Upper lobe of left lung (tissue), 4 donors: ENCODE results near the gene ALG9.

Experiments
- CTCF ChIP-seq, 6 experiments: fragments of 450-650 bp in 4 of 6; fragments of 200-600 bp in 2 of 6; sonication (generic) in 2 of 6; IDR thresholded peaks; one replicate each; pipeline ENCODE4 v1.5.1; 2016 to 2019; ENCODE audit warnings: antibody characterized with exemption in 6 of 6
- EP300 ChIP-seq, 4 donors: sonication (generic); formaldehyde crosslinking; IDR thresholded peaks; one replicate each; pipeline ENCODE4 v1.5.1; 2017; ENCODE audit warnings: antibody characterized with exemption in 4 of 4, control low read depth in 2 of 4
- POLR2A ChIP-seq, 4 donors: fragments of 450-650 bp; IDR thresholded peaks; one replicate each; pipeline ENCODE4 v1.5.1; 2016 to 2017; ENCODE audit warnings: antibody characterized with exemption in 4 of 4, mild to moderate bottlenecking in 2 of 4
- POLR2AphosphoS5 ChIP-seq, 2 donors: sonication (generic); formaldehyde crosslinking; IDR thresholded peaks; one replicate each; pipeline ENCODE4 v1.5.1; 2017; ENCODE audit warnings: antibody characterized with exemption in 2 of 2

- TF ChIP-seq POLR2A (IDR thresholded peaks at IDR 0.05) (no peak), CTCF (IDR thresholded peaks at IDR 0.05) (no peak), EP300 (IDR thresholded peaks at IDR 0.05) (no peak), POLR2AphosphoS5 (IDR thresholded peaks at IDR 0.05) (no peak)
Measured at GRCh38 chr11:111829185-111829968, 42.0 kb downstream of the ALG9 start.
